ENCODE data around the gene EFEMP2.

Gene EFEMP2

DNA sequence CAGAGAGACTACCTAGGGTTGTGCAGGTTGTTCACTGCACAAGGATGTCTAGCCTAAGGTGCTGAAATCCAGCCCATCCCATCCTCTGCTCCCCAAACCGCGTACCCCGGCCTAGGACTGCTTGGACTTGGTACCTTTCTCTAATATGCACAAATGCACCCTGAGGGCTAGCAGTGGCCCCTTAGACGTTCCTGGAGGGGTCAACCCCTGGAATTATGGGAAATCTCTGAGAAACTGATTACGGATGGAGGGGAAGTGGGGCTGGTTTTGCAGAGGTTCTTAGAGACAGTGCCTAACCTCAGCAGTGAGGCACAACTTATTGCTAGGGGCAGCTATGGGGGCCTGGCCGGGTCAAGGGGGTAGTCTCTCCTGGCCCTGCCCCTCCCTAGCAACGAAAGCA, 43.8 kb upstream of the EFEMP2 start:
- Histone ChIP-seq H3K36me3 (ENCODE audit: insufficient read depth, low read length) (no peaks in the 10 kb centered on the region), H3K4me1 (ENCODE audit: insufficient read depth, low read length, poor library complexity, severe bottlenecking) (peaks cover 33% of the 10 kb centered on the region), H3K9me2 (replicated peaks; ENCODE audit: low read depth, low read length) (no peaks in the 10 kb centered on the region), H3K4me3 (ENCODE audit: low read length, poor library complexity, severe bottlenecking) (peak overlapping the region; percentile 99), H3K9ac (ENCODE audit: low read depth, low read length, poor library complexity, severe bottlenecking) (peak overlapping the region; percentile 93), H3K27me3 (ENCODE audit: insufficient read depth, low read length, poor library complexity, severe bottlenecking) (no peaks in the 10 kb centered on the region), H3K79me2 (ENCODE audit: insufficient read depth, low read length) (peaks cover 43% of the 10 kb centered on the region), H3F3A (ENCODE audit: low read depth) (no peaks in the 10 kb centered on the region), H3K9me3 (ENCODE audit: insufficient read depth, low read depth, low read length) (no peaks in the 10 kb centered on the region), H2AFZ (ENCODE audit: low read length) (no peak overlapping the region), H3K4me2 (ENCODE audit: low read depth, low read length, poor library complexity, severe bottlenecking) (peak overlapping the region; percentile 97), H4K20me1 (ENCODE audit: insufficient read depth, low read length, poor library complexity, severe bottlenecking) (peaks cover 15% of the 10 kb centered on the region)
- no peak for TF ChIP-seq EZH2phosphoT487 (IDR thresholded peaks at IDR 0.05; ENCODE audit: borderline replicate concordance)
- TF ChIP-seq, protein P1, sequence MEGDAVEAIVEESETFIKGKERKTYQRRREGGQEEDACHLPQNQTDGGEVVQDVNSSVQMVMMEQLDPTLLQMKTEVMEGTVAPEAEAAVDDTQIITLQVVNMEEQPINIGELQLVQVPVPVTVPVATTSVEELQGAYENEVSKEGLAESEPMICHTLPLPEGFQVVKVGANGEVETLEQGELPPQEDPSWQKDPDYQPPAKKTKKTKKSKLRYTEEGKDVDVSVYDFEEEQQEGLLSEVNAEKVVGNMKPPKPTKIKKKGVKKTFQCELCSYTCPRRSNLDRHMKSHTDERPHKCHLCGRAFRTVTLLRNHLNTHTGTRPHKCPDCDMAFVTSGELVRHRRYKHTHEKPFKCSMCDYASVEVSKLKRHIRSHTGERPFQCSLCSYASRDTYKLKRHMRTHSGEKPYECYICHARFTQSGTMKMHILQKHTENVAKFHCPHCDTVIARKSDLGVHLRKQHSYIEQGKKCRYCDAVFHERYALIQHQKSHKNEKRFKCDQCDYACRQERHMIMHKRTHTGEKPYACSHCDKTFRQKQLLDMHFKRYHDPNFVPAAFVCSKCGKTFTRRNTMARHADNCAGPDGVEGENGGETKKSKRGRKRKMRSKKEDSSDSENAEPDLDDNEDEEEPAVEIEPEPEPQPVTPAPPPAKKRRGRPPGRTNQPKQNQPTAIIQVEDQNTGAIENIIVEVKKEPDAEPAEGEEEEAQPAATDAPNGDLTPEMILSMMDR (conservative IDR thresholded peaks at IDR 0.05; ENCODE audit: low read length): no peak

DNA sequence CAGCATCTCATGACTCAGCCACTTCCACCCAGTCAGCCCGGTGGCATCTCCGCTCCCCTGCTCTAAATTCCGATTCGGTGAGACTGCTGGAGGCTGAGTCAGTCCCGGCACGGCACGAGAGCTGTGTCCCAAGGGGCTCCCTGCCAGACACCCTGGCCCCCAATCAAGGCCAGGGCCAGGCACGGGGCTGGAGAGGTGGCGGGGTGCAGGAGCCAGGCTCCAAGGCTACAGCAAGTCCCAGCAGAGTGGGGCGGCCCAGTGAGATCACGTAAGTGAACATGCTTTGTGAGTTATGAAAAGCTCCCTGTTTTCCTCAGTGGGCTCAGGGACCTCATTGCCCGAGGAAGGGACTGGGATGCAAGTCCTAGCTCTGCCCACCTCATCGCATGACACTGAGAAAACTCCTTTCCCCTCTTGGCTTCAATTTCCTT, 43.2 kb upstream of the EFEMP2 start:
- Histone ChIP-seq H3K9ac (ENCODE audit: low read depth, low read length, poor library complexity, severe bottlenecking) (no peak overlapping the region), H3K4me3 (ENCODE audit: low read length, poor library complexity, severe bottlenecking) (no peak overlapping the region), H3K27me3 (ENCODE audit: insufficient read depth, low read length, poor library complexity, severe bottlenecking) (no peaks in the 10 kb centered on the region), H3K9me2 (replicated peaks; ENCODE audit: low read depth, low read length) (no peaks in the 10 kb centered on the region), H3K4me2 (ENCODE audit: low read depth, low read length, poor library complexity, severe bottlenecking) (peak overlapping the region; percentile 97), H2AFZ (ENCODE audit: low read length) (no peak overlapping the region), H3F3A (ENCODE audit: low read depth) (no peaks in the 10 kb centered on the region), H3K9me3 (ENCODE audit: insufficient read depth, low read depth, low read length) (no peaks in the 10 kb centered on the region), H3K79me2 (ENCODE audit: insufficient read depth, low read length) (peaks cover 40% of the 10 kb centered on the region), H3K36me3 (ENCODE audit: insufficient read depth, low read length) (no peaks in the 10 kb centered on the region), H4K20me1 (ENCODE audit: insufficient read depth, low read length, poor library complexity, severe bottlenecking) (peaks cover 15% of the 10 kb centered on the region), H3K4me1 (ENCODE audit: insufficient read depth, low read length, poor library complexity, severe bottlenecking) (peaks cover 30% of the 10 kb centered on the region)
- TF ChIP-seq EZH2phosphoT487 (IDR thresholded peaks at IDR 0.05; ENCODE audit: borderline replicate concordance): no peak
- TF ChIP-seq, protein P1 (conservative IDR thresholded peaks at IDR 0.05; ENCODE audit: low read length): no peak

DNA sequence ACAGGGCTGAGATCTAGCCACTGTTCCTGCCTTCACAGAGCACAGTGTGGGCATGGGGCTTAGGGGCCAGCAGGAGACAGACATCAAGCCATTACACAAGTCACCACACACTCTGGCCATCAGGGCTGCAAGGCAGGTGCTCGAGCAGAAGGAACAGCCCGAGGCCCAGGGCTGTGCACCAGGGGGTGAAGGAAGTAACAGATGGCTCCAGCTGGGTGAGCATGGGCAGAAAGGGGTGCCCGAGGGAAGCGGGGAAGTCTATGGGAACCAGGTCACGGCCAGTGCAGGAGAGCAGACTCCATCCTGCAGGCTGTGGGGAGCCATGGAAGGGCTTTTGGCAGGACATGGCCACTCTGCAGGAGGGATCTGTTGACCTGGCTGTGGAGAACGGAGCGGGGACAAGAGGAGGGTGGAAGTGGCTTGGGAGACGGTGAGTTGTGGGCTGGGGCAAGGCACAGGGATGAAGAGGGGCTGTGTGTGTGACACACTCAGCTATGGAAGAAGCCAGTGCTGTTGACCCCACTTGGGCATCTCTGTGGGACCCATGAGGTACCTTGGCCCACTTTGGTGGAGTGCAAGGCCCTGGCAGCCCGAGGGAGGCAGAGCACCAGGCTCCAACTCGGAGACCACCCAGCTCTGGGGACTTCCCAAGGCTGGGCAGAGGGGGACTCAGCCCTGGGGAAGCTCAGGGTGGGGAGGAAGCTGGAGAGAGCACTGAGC, 42.7 kb upstream of the EFEMP2 start:
- H3K4me1 ChIP-seq (ENCODE audit: insufficient read depth, low read length, poor library complexity, severe bottlenecking): peaks cover 25% of the 10 kb centered on the region
- H3F3A ChIP-seq (ENCODE audit: low read depth): no peaks in the 10 kb centered on the region
- TF ChIP-seq, protein P1 (conservative IDR thresholded peaks at IDR 0.05; ENCODE audit: low read length): no peak
- no peak for TF ChIP-seq EZH2phosphoT487 (IDR thresholded peaks at IDR 0.05; ENCODE audit: borderline replicate concordance)
- H3K36me3 ChIP-seq (ENCODE audit: insufficient read depth, low read length): no peaks in the 10 kb centered on the region
- no peaks in the 10 kb centered on the region for H3K27me3 ChIP-seq (ENCODE audit: insufficient read depth, low read length, poor library complexity, severe bottlenecking)
- no peak overlapping the region for H3K4me3 ChIP-seq (ENCODE audit: low read length, poor library complexity, severe bottlenecking)
- no peak overlapping the region for H3K9ac ChIP-seq (ENCODE audit: low read depth, low read length, poor library complexity, severe bottlenecking)
- no peaks in the 10 kb centered on the region for H3K9me2 ChIP-seq (replicated peaks; ENCODE audit: low read depth, low read length)
- H4K20me1 ChIP-seq (ENCODE audit: insufficient read depth, low read length, poor library complexity, severe bottlenecking): peaks cover 10% of the 10 kb centered on the region
- no peak overlapping the region for H2AFZ ChIP-seq (ENCODE audit: low read length)
- H3K79me2 ChIP-seq (ENCODE audit: insufficient read depth, low read length): peaks cover 35% of the 10 kb centered on the region
- no peaks in the 10 kb centered on the region for H3K9me3 ChIP-seq (ENCODE audit: insufficient read depth, low read depth, low read length)
- H3K4me2 ChIP-seq (ENCODE audit: low read depth, low read length, poor library complexity, severe bottlenecking): peak overlapping the region; percentile 17
